A549 treated with CORT108297 at 1 μM for 4 hours (cell line): Measurements from ENCODE around the gene SYNPO2L. TPM values are rescaled to one million over a fixed set of nuclear protein-coding genes. Genes with fewer than 3 reads are reported as not detected.

Experiments
- total RNA-seq: library from RNA; stranded (reverse); fragments of 200-300 nt; extraction: Qiagen RNA extraction; gene quantifications from 5 replicates; pipeline ENCODE4 v1.2.3, GENCODE V29; 2022

Gene SYNPO2L
- 0.01 to 0.03 TPM (median 0.03 TPM) in 3 of 5 replicates, not detected in the others for total RNA-seq

DNA sequence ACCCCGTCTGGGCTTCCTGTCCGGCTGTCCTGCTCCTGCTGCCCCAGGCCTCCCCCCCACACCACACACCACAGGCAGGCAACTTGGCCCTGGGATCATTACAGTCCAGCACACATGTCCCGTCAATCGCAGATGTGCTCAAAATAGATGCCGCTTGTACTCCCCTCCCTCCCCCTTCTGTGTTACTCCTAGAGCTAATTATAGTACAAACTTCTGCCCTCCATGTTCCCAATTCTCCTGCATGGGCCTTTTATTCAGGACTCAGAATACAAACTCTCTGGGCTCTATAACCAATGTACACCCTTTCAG, at the start of gene SYNPO2L:
SYNPO2L (minus strand) TSS at position 40 of the 309 bp plus-strand sequence. CDS start 107 bp downstream, outside the sequence.

GRCh38 chr10:73697675-73698159, 41.9 kb upstream of the SYNPO2L start, which contains the start of gene AGAP5:
AGAP5 (minus strand) TSS chr10:73698109; CDS start chr10:73697755, 354 bp downstream.

GRCh38 chr10:73641328-73642060, 14.3 kb downstream of the SYNPO2L start, which contains the start of gene MYOZ1:
MYOZ1 (minus strand) TSS chr10:73641474; CDS start chr10:73640017, 1,457 bp downstream.

Other genes starting within 250 kb of the SYNPO2L start
- 108 to 121 TPM (median 113 TPM) in 5 replicates for gene ANXA7, start 242.0 kb downstream of the SYNPO2L start, total RNA-seq
- 0.33 to 0.71 TPM (median 0.40 TPM) in 5 replicates for gene MSS51, start 222.5 kb downstream of the SYNPO2L start, total RNA-seq
- gene PPP3CB, start 160.0 kb downstream of the SYNPO2L start, total RNA-seq: 16.0 to 20.4 TPM (median 17.8 TPM) in 5 replicates
- 9.5 to 12.0 TPM (median 11.5 TPM) in 5 replicates for gene USP54, start 64.7 kb downstream of the SYNPO2L start, total RNA-seq
- not detected in 5 replicates for gene MYOZ1, start 14.6 kb downstream of the SYNPO2L start, total RNA-seq
- gene AGAP5, start 42.1 kb upstream of the SYNPO2L start, total RNA-seq: 2.1 to 2.9 TPM (median 2.4 TPM) in 5 replicates
- gene SEC24C, start 88.3 kb upstream of the SYNPO2L start, total RNA-seq: 54.0 to 62.7 TPM (median 59.7 TPM) in 5 replicates
- gene CHCHD1, start 126.0 kb upstream of the SYNPO2L start, total RNA-seq: 59.6 to 78.7 TPM (median 69.8 TPM) in 5 replicates
- 35.3 to 45.2 TPM (median 42.9 TPM) in 5 replicates for gene ZSWIM8, start 129.6 kb upstream of the SYNPO2L start, total RNA-seq
- gene NDST2, start 155.6 kb upstream of the SYNPO2L start, total RNA-seq: 14.2 to 18.9 TPM (median 17.3 TPM) in 5 replicates
- gene CAMK2G, start 218.5 kb upstream of the SYNPO2L start, total RNA-seq: 16.2 to 21.9 TPM (median 19.6 TPM) in 5 replicates